Fibroblast of mammary gland (primary cell): ENCODE results near the gene ZNF425.
"Not testable (repeated sequence)": the region's sequence is repeated elsewhere in the genome, so short reads cannot be mapped to it uniquely, and the experiment has no call there.

ENCODE experiments used
- DNase-seq: peaks from one replicate; pipeline ENCODE4 v3.0.0-alpha.2; 2010; ENCODE audit warnings: low read depth
- H3K4me3 ChIP-seq: 2 replicates; pipeline ENCODE4 v1.5.1; 2011; ENCODE audit warnings: low read depth, mild to moderate bottlenecking, low read length, moderate library complexity; ENCODE audit not compliant: control insufficient read depth
- CTCF ChIP-seq: conservative IDR thresholded peaks from 2 replicates; pipeline ENCODE4 v1.5.1; 2011; ENCODE audit warnings: low read depth, low read length, inconsistent platforms; ENCODE audit not compliant: control insufficient read depth, insufficient read depth

Gene ZNF425

GRCh38 chr7:149093228-149093627 is 32.9 kb downstream of the ZNF425 start:
- TF ChIP-seq CTCF = no peak

GRCh38 chr7:149092244-149092643 is 33.9 kb downstream of the ZNF425 start:
- not testable (repeated sequence) for H3K4me3 ChIP-seq, DNase-seq

More at GRCh38 chr7:149093228-149093627, 32.9 kb downstream of the ZNF425 start:
- no peak for DNase-seq
- no peak overlapping the region for H3K4me3 ChIP-seq

- TF ChIP-seq CTCF = peak; percentile 49
- DNase-seq = peak; percentile 84
Measured at GRCh38 chr7:149090397-149091195, 35.5 kb downstream of the ZNF425 start, which contains the start of gene ZNF786. Gene ZNF786 (minus strand): TSS chr7:149090718. CDS start chr7:149090640, 78 bp downstream.

GRCh38 chr7:149087376-149087775 is 38.7 kb downstream of the ZNF425 start:
- no peak overlapping the region for H3K4me3 ChIP-seq
- no peak for TF ChIP-seq CTCF
- no peak for DNase-seq

More at GRCh38 chr7:149090397-149091195, 35.5 kb downstream of the ZNF425 start, which contains the start of gene ZNF786:
- peak within 1 kb of the TSS; percentile 83 for H3K4me3 ChIP-seq

- TF ChIP-seq CTCF = no peak
- H3K4me3 ChIP-seq = no peak overlapping the region
- no peak for DNase-seq
Measured at GRCh38 chr7:149085866-149086265, 40.3 kb downstream of the ZNF425 start.

GRCh38 chr7:149084407-149084806 is 41.7 kb downstream of the ZNF425 start:
- DNase-seq = no peak
- H3K4me3 ChIP-seq = no peak overlapping the region
- no peak for TF ChIP-seq CTCF

GRCh38 chr7:149081914-149082313 is 44.2 kb downstream of the ZNF425 start:
- TF ChIP-seq CTCF = no peak
- no peak overlapping the region for H3K4me3 ChIP-seq
- DNase-seq = no peak
